ENCODE data around the gene SLC34A3.

GRCh38 chr9:137183980-137184595, 46.6 kb upstream of the SLC34A3 start:
- no peak for TF ChIP-seq CTCF (IDR thresholded peaks at IDR 0.05; ENCODE audit: insufficient read depth, low read depth, low read length)
- TF ChIP-seq EZH2 (IDR thresholded peaks at IDR 0.05; ENCODE audit: insufficient read depth, low read length): no peak
